HepG2 (cell line): Measurements from ENCODE around the gene XXYLT1. TPM values are rescaled to one million over a fixed set of nuclear protein-coding genes. Genes with fewer than 3 reads are reported as not detected.

Experiments used
- ATAC-seq: fragments of 200-7000 bp; cut with Tn5 transposase; 3 replicates; pipeline ENCODE4 v1.9.1; 2020; ENCODE audit warnings: mild to moderate bottlenecking, moderate library complexity
- BruUV-seq: library from RNA; stranded (reverse); fragments of 400-500 nt; replicated peaks from 2 replicates; lab custom pipeline; 2021; lab: Mats Ljungman, UMichigan
- CTCF ChIA-PET: fragments of 300-600 bp; formaldehyde crosslinking; extraction: SDS; loops from one replicate; lab custom pipeline; 2021; ENCODE audit warnings: low total read pairs, inconsistent platforms, low intra/inter-chr PET ratio; lab: Yijun Ruan, JAX
- POLR2A ChIA-PET: fragments of 350-600 bp; sonication (Branson Sonifier 250); formaldehyde crosslinking; loops from one replicate; lab custom pipeline; 2020; ENCODE audit warnings: antibody characterized with exemption, inconsistent platforms; lab: Yijun Ruan, JAX
- DNase-seq: peaks from one replicate; pipeline ENCODE4 v3.0.0-alpha.2; 2015; ENCODE audit warnings: low spot score
- FAIRE-seq: peaks from 3 replicates; lab custom pipeline; 2011; peaks lifted over from hg19 to GRCh38; lab: Jason Lieb, UNC
- H2AFZ ChIP-seq: one replicate; pipeline ENCODE4 v1.6.1; 2011; ENCODE audit warnings: low read length, inconsistent platforms
- H3K27ac ChIP-seq: fragments of 300-600 bp; 3 replicates; pipeline ENCODE4 v1.8.0; 2011; ENCODE audit warnings: mixed run types, mild to moderate bottlenecking, mixed read lengths, low read length, inconsistent platforms; ENCODE audit not compliant: insufficient read depth; ENCODE audit errors: extremely low read length
- H3K27me3 ChIP-seq, 2 experiments: fragments of 200-600 bp in 1 of 2; 2 replicates in 1 of 2; 3 replicates in 1 of 2; pipeline versions ENCODE4 v1.6.0 to v1.8.0; 2011; ENCODE audit warnings: low read length in 2 of 2, mild to moderate bottlenecking in 2 of 2, moderate library complexity in 2 of 2, inconsistent platforms in 1 of 2; ENCODE audit not compliant: insufficient read depth in 2 of 2, control insufficient read depth in 1 of 2
- H3K36me3 ChIP-seq, 2 experiments: fragments of 200-600 bp in 1 of 2; replicated peaks in 1 of 2; 2 replicates in 1 of 2; 3 replicates in 1 of 2; pipeline versions ENCODE4 v1.5.1 to v1.8.0; 2011; ENCODE audit warnings: low read length in 2 of 2, inconsistent platforms in 1 of 2; ENCODE audit not compliant: insufficient read depth in 2 of 2, control insufficient read depth in 1 of 2
- H3K4me1 ChIP-seq: 2 replicates; pipeline ENCODE4 v1.5.1; 2012; ENCODE audit warnings: low read length, inconsistent platforms; ENCODE audit not compliant: insufficient read depth
- H3K4me2 ChIP-seq: 2 replicates; pipeline ENCODE4 v1.6.0; 2011; ENCODE audit warnings: low read depth, low read length, inconsistent platforms
- H3K4me3 ChIP-seq, 3 experiments: fragments of 200-600 bp in 1 of 3; sonication (generic), shearing (Covaris generic) in 1 of 3; replicated peaks in 1 of 3; 2 replicates each; pipeline ENCODE4 v1.5.1; 2011 to 2016; ENCODE audit warnings: low read length in 3 of 3, inconsistent platforms in 2 of 3, low read depth in 2 of 3, mild to moderate bottlenecking in 2 of 3, control low read depth in 1 of 3, mixed read lengths in 1 of 3; ENCODE audit not compliant: insufficient read depth in 1 of 3
- H3K79me2 ChIP-seq: one replicate; pipeline ENCODE4 v1.6.1; 2011; ENCODE audit warnings: low read length, inconsistent platforms; ENCODE audit not compliant: insufficient read depth
- H3K9ac ChIP-seq: 2 replicates; pipeline ENCODE4 v1.6.0; 2011; ENCODE audit warnings: mild to moderate bottlenecking, low read depth, low read length, inconsistent platforms; ENCODE audit not compliant: insufficient read depth
- H3K9me3 ChIP-seq: 2 replicates; pipeline ENCODE4 v1.5.1; 2012; ENCODE audit warnings: mild to moderate bottlenecking, low read length
- H4K20me1 ChIP-seq: 2 replicates; pipeline ENCODE4 v1.6.0; 2011; ENCODE audit warnings: inconsistent platforms, mild to moderate bottlenecking, low read length, moderate library complexity; ENCODE audit not compliant: insufficient read depth
- AKNA ChIP-seq: sonication (generic); formaldehyde crosslinking; IDR thresholded peaks from 2 replicates; pipeline ENCODE4 v1.4.0; 2020; ENCODE audit warnings: missing genetic modification reagents, borderline replicate concordance
- ATF7 ChIP-seq, 2 experiments: fragments of 450-650 bp in 1 of 2; sonication (generic) in 1 of 2; formaldehyde crosslinking in 1 of 2; IDR thresholded peaks; 2 replicates each; pipeline versions ENCODE4 v1.4.0 to v1.6.1; 2016 to 2020; ENCODE audit warnings: antibody characterized with exemption in 1 of 2, mild to moderate bottlenecking in 1 of 2, missing genetic modification reagents in 1 of 2
- CEBPG ChIP-seq: IDR thresholded peaks from 2 replicates; pipeline ENCODE4 v1.6.1; 2016
- RBM22 ChIP-seq: fragments of 200-400 bp; formaldehyde crosslinking; optimal IDR thresholded peaks from 2 replicates; pipeline ENCODE3; 2017; ENCODE audit warnings: mild to moderate bottlenecking, low read length, moderate library complexity
- SNRNP70 ChIP-seq: fragments of 200-400 bp; formaldehyde crosslinking; IDR thresholded peaks from 2 replicates; pipeline ENCODE4 v1.6.1; 2017; ENCODE audit warnings: mild to moderate bottlenecking, low read depth, low read length, moderate library complexity
- ZKSCAN1 ChIP-seq: fragments of 150-350 bp; IDR thresholded peaks from 2 replicates; pipeline ENCODE4 v1.6.1; 2014; ENCODE audit warnings: low read length
- ZNF350 ChIP-seq: sonication (generic); formaldehyde crosslinking; IDR thresholded peaks from 2 replicates; pipeline ENCODE4 v1.4.0; 2020; ENCODE audit warnings: mild to moderate bottlenecking, low read depth, missing genetic modification reagents, borderline replicate concordance
- ZNF772 ChIP-seq: sonication (generic); formaldehyde crosslinking; IDR thresholded peaks from 2 replicates; pipeline ENCODE4 v1.5.0; 2020; ENCODE audit warnings: mild to moderate bottlenecking, missing genetic modification reagents
- WGBS: methylation state at CpG from one replicate; pipeline ENCODE4 v1.1.6; 2017; ENCODE audit warnings: low lambda C conversion rate; 5-methylcytosine and 5-hydroxymethylcytosine counted together
- in situ Hi-C: cut with HindIII; loops from 2 replicates; pipeline ENCODE4 v1.10.0; 2017; ENCODE audit warnings: low pct_unique_long_range_greater_than_20kb; ENCODE audit not compliant: extremely low pct_ligation_motif_present
- intact Hi-C: fragments of 100-400 bp; cut with micrococcal nuclease; formaldehyde crosslinking; loops from one replicate; pipeline ENCODE4 v1.10.0; 2022; ENCODE audit not compliant: unreplicated experiment
- polyA plus RNA-seq, 8 experiments: library from polyadenylated mRNA; depleted of rRNA in 3 of 8; stranded (reverse) in 7 of 8; unstranded in 1 of 8; fragments of >200 nt; fragmentation: Illumina TruSeq in 4 of 8; extraction: Trizol in 4 of 8; gene quantifications; 2 replicates each; pipeline versions ENCODE4 v1.2.1 to v1.2.3, GENCODE V29; 2011 to 2016; ENCODE audit warnings: low read depth in 4 of 8, missing spikeins in 1 of 8, mixed read lengths in 1 of 8; ENCODE audit not compliant: insufficient read depth in 1 of 8
- total RNA-seq, 5 experiments: library from RNA; depleted of rRNA; stranded (reverse); fragments of >200 nt; fragmentation: Illumina TruSeq; extraction: Trizol; gene quantifications; 2 replicates each; pipeline ENCODE4 v1.2.3, GENCODE V29; 2016; ENCODE audit warnings: low read depth in 1 of 5
- TF ChIP-seq, protein P1 (sequence below), 2 experiments: sonication (generic) in 1 of 2; formaldehyde crosslinking in 1 of 2; IDR thresholded peaks; 2 replicates each; pipeline versions ENCODE4 v1.4.0 to v1.6.1; 2018 to 2020; ENCODE audit warnings: missing genetic modification reagents in 2 of 2, borderline replicate concordance in 1 of 2, low read depth in 1 of 2, mild to moderate bottlenecking in 1 of 2, missing biosample characterization in 1 of 2

The XXYLT1 gene
- total and polyA plus RNA-seq, 2 of the 13 experiments (the other 11 are each of a cell fraction or from before 2014, with no cell fraction given): 17.7 to 19.0 TPM

GRCh38 chr3:195172039-195172684 lies 98.8 kb downstream of the XXYLT1 start:
- intact Hi-C loops (no loop called here), in situ Hi-C loops (no loop called here)
- no peak for DNase-seq
- Histone ChIP-seq H2AFZ (no peak overlapping the region), H3K79me2 (no peaks in the 10 kb centered on the region), H3K27me3 (no peaks in the 10 kb centered on the region), H3K36me3 (peaks cover 0 to 4% of the 10 kb centered on the region in 2 experiments; a peak in 1 of 5 replicates), H3K9me3 (no peaks in the 10 kb centered on the region), H3K4me3 (no peak overlapping the region), H3K27ac (no peak overlapping the region), H4K20me1 (no peaks in the 10 kb centered on the region), H3K4me1 (peaks cover 36% of the 10 kb centered on the region), H3K9ac (no peak overlapping the region), H3K4me2 (no peak overlapping the region)
- no peak for FAIRE-seq
- TF ChIP-seq RBM22 (no peak), ZKSCAN1 (no peak), ZNF772 (no peak), CEBPG (CRISPR knock-in tag) (no peak), ATF7 (IDR thresholded peaks at IDR 0.05) (no peak), ATF7 (CRISPR knock-in tag; IDR thresholded peaks at IDR 0.05) (no peak), AKNA (CRISPR knock-in tag) (no peak), ZNF350 (CRISPR knock-in tag) (no peak), SNRNP70 (no peak)
- TF ChIP-seq, protein P1, sequence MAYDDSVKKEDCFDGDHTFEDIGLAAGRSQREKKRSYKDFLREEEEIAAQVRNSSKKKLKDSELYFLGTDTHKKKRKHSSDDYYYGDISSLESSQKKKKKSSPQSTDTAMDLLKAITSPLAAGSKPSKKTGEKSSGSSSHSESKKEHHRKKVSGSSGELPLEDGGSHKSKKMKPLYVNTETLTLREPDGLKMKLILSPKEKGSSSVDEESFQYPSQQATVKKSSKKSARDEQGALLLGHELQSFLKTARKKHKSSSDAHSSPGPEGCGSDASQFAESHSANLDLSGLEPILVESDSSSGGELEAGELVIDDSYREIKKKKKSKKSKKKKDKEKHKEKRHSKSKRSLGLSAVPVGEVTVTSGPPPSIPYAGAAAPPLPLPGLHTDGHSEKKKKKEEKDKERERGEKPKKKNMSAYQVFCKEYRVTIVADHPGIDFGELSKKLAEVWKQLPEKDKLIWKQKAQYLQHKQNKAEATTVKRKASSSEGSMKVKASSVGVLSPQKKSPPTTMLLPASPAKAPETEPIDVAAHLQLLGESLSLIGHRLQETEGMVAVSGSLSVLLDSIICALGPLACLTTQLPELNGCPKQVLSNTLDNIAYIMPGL (CRISPR knock-in tag; IDR thresholded peaks at IDR 0.05; ENCODE audit: borderline replicate concordance in 1 of 2, low read depth in 1 of 2): no peak
- BruUV-seq: no TSS peak
- CTCF ChIA-PET: no interaction called here
- ATAC-seq: no peak
- POLR2A ChIA-PET: no interaction called here
- WGBS: 97% methylated on average over 11 of the region's 11 CpGs
